OCI-LY1 (cell line): Measurements from ENCODE around the gene NOG.

Source experiments
- H2AFZ ChIP-seq: fragments of 200-600 bp; sonication (generic), shearing (Covaris generic); 2 replicates; pipeline ENCODE4 v1.6.0; 2014; ENCODE audit warnings: antibody characterized with exemption, mild to moderate bottlenecking, low read length
- H3F3A ChIP-seq: fragments of 200-600 bp; sonication (generic), shearing (Covaris generic); 2 replicates; pipeline ENCODE4 v1.6.0; 2014; ENCODE audit warnings: mild to moderate bottlenecking, antibody characterized with exemption, low read length, moderate library complexity; ENCODE audit not compliant: insufficient read depth
- H3K27ac ChIP-seq: fragments of 200-600 bp; sonication (generic); 2 replicates; pipeline ENCODE4 v1.5.1; 2014; ENCODE audit warnings: low read length, mixed run types, mild to moderate bottlenecking, low read depth; ENCODE audit not compliant: poor library complexity, severe bottlenecking
- H3K27me3 ChIP-seq: fragments of 200-600 bp; sonication (generic); 2 replicates; pipeline ENCODE4 v1.6.0; 2014; ENCODE audit warnings: antibody characterized with exemption, mild to moderate bottlenecking, low read length, moderate library complexity; ENCODE audit not compliant: insufficient read depth
- H3K36me3 ChIP-seq: fragments of 200-600 bp; sonication (generic); 2 replicates; pipeline ENCODE4 v1.6.1; 2014; ENCODE audit warnings: mild to moderate bottlenecking, antibody characterized with exemption, low read length, moderate library complexity, mixed read lengths; ENCODE audit not compliant: insufficient read depth
- H3K4me1 ChIP-seq: fragments of 200-600 bp; sonication (generic); 2 replicates; pipeline ENCODE4 v1.5.1; 2014; ENCODE audit warnings: mild to moderate bottlenecking, low read length, moderate library complexity; ENCODE audit not compliant: insufficient read depth, severe bottlenecking
- H3K4me2 ChIP-seq: fragments of 200-600 bp; sonication (generic), shearing (Covaris generic); 2 replicates; pipeline ENCODE4 v1.6.1; 2014; ENCODE audit warnings: low read length
- H3K4me3 ChIP-seq: fragments of 200-600 bp; sonication (generic); 2 replicates; pipeline ENCODE4 v1.5.1; 2014; ENCODE audit warnings: low read length, low read depth, mild to moderate bottlenecking, mixed read lengths; ENCODE audit not compliant: poor library complexity, severe bottlenecking
- H3K79me2 ChIP-seq: fragments of 200-600 bp; shearing (Covaris generic); 2 replicates; pipeline ENCODE4 v1.6.1; 2016; ENCODE audit warnings: mixed run types, low read length, mixed read lengths; ENCODE audit not compliant: insufficient read depth
- H3K9ac ChIP-seq: fragments of 200-600 bp; sonication (generic), shearing (Covaris generic); 2 replicates; pipeline ENCODE4 v1.6.1; 2014; ENCODE audit warnings: mild to moderate bottlenecking, low read length, mixed read lengths
- H3K9me2 ChIP-seq: fragments of 200-600 bp; sonication (generic), shearing (Covaris generic); 2 replicates; pipeline ENCODE4 v1.6.1; 2014; ENCODE audit warnings: low read depth, mild to moderate bottlenecking, low read length, mixed read lengths
- H3K9me3 ChIP-seq: fragments of 200-600 bp; shearing (Covaris generic); 2 replicates; pipeline ENCODE4 v1.6.1; 2014; ENCODE audit warnings: low read length, mixed read lengths
- H4K20me1 ChIP-seq: fragments of 200-600 bp; sonication (generic), shearing (Covaris generic); 2 replicates; pipeline ENCODE4 v1.6.0; 2016; ENCODE audit warnings: mild to moderate bottlenecking, low read length; ENCODE audit not compliant: insufficient read depth
- CTCF ChIP-seq: fragments of 200-600 bp; sonication (generic), shearing (Covaris generic); IDR thresholded peaks from 2 replicates; pipeline ENCODE4 v1.5.1; 2017; ENCODE audit warnings: mild to moderate bottlenecking, antibody characterized with exemption, low read length, moderate library complexity, mixed read lengths
- EZH2 ChIP-seq: fragments of 200-600 bp; sonication (generic), shearing (Covaris generic); IDR thresholded peaks from 2 replicates; pipeline ENCODE4 v1.8.0; 2017; ENCODE audit warnings: borderline replicate concordance, mixed run types, mild to moderate bottlenecking, antibody characterized with exemption, low read length, moderate library complexity, mixed read lengths

The NOG gene

GRCh38 chr17:56604691-56605290 is 11.3 kb downstream of the NOG start:
- H3K36me3 ChIP-seq: no peaks in the 10 kb centered on the region
- no peaks in the 10 kb centered on the region for H3K9me3 ChIP-seq
- TF ChIP-seq EZH2: no peak
- no peak for TF ChIP-seq CTCF
- no peaks in the 10 kb centered on the region for H3F3A ChIP-seq
- no peaks in the 10 kb centered on the region for H3K4me1 ChIP-seq
- H3K27me3 ChIP-seq: no peaks in the 10 kb centered on the region
- H3K27ac ChIP-seq: no peak overlapping the region
- H3K9ac ChIP-seq: no peak overlapping the region
- no peaks in the 10 kb centered on the region for H3K9me2 ChIP-seq
- no peak overlapping the region for H2AFZ ChIP-seq
- no peaks in the 10 kb centered on the region for H3K79me2 ChIP-seq
- H3K4me3 ChIP-seq: no peak overlapping the region
- no peaks in the 10 kb centered on the region for H4K20me1 ChIP-seq
- no peak overlapping the region for H3K4me2 ChIP-seq

GRCh38 chr17:56608944-56609343 is 15.4 kb downstream of the NOG start:
- H3K4me3 ChIP-seq: no peak overlapping the region
- no peak for TF ChIP-seq EZH2
- no peak for TF ChIP-seq CTCF
- H3K9ac ChIP-seq: no peak overlapping the region
- no peak overlapping the region for H3K27ac ChIP-seq
- H3K9me2 ChIP-seq: no peaks in the 10 kb centered on the region
- no peak overlapping the region for H3K4me2 ChIP-seq
- no peaks in the 10 kb centered on the region for H3F3A ChIP-seq
- no peak overlapping the region for H2AFZ ChIP-seq
- H3K36me3 ChIP-seq: no peaks in the 10 kb centered on the region
- no peaks in the 10 kb centered on the region for H3K4me1 ChIP-seq
- H4K20me1 ChIP-seq: no peaks in the 10 kb centered on the region
- H3K27me3 ChIP-seq: no peaks in the 10 kb centered on the region
- H3K9me3 ChIP-seq: no peaks in the 10 kb centered on the region
- H3K79me2 ChIP-seq: no peaks in the 10 kb centered on the region

- H3K79me2 ChIP-seq: no peaks in the 10 kb centered on the region
- no peak overlapping the region for H3K4me2 ChIP-seq
Measured at GRCh38 chr17:56610321-56610720, 16.8 kb downstream of the NOG start.

More at GRCh38 chr17:56610321-56610720, 16.8 kb downstream of the NOG start:
- H3K36me3 ChIP-seq: no peaks in the 10 kb centered on the region
- no peak overlapping the region for H3K4me3 ChIP-seq
- no peak overlapping the region for H3K9ac ChIP-seq
- H3K9me2 ChIP-seq: no peaks in the 10 kb centered on the region
- H3K9me3 ChIP-seq: no peaks in the 10 kb centered on the region
- no peaks in the 10 kb centered on the region for H3K4me1 ChIP-seq
- H2AFZ ChIP-seq: no peak overlapping the region
- H3K27me3 ChIP-seq: no peaks in the 10 kb centered on the region
- H3K27ac ChIP-seq: no peak overlapping the region
- TF ChIP-seq EZH2 (no peak), CTCF (no peak)
- no peaks in the 10 kb centered on the region for H4K20me1 ChIP-seq
- H3F3A ChIP-seq: no peaks in the 10 kb centered on the region
